Kidney glomerular epithelial cell (primary cell): ENCODE results near the gene AATK.

Experiments used
- DNase-seq: peaks from one replicate; lab custom pipeline; 2025; lab: John Stamatoyannopoulos, UW

AATK gene, protein sequence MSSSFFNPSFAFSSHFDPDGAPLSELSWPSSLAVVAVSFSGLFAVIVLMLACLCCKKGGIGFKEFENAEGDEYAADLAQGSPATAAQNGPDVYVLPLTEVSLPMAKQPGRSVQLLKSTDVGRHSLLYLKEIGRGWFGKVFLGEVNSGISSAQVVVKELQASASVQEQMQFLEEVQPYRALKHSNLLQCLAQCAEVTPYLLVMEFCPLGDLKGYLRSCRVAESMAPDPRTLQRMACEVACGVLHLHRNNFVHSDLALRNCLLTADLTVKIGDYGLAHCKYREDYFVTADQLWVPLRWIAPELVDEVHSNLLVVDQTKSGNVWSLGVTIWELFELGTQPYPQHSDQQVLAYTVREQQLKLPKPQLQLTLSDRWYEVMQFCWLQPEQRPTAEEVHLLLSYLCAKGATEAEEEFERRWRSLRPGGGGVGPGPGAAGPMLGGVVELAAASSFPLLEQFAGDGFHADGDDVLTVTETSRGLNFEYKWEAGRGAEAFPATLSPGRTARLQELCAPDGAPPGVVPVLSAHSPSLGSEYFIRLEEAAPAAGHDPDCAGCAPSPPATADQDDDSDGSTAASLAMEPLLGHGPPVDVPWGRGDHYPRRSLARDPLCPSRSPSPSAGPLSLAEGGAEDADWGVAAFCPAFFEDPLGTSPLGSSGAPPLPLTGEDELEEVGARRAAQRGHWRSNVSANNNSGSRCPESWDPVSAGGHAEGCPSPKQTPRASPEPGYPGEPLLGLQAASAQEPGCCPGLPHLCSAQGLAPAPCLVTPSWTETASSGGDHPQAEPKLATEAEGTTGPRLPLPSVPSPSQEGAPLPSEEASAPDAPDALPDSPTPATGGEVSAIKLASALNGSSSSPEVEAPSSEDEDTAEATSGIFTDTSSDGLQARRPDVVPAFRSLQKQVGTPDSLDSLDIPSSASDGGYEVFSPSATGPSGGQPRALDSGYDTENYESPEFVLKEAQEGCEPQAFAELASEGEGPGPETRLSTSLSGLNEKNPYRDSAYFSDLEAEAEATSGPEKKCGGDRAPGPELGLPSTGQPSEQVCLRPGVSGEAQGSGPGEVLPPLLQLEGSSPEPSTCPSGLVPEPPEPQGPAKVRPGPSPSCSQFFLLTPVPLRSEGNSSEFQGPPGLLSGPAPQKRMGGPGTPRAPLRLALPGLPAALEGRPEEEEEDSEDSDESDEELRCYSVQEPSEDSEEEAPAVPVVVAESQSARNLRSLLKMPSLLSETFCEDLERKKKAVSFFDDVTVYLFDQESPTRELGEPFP (N-terminal part only)

GRCh38 chr17:81166033-81166492 lies at the start of gene AATK:
TSS of gene AATK (minus strand) at chr17:81166221. CDS start at chr17:81165992, 229 bp downstream.
- no peak for DNase-seq

DNA sequence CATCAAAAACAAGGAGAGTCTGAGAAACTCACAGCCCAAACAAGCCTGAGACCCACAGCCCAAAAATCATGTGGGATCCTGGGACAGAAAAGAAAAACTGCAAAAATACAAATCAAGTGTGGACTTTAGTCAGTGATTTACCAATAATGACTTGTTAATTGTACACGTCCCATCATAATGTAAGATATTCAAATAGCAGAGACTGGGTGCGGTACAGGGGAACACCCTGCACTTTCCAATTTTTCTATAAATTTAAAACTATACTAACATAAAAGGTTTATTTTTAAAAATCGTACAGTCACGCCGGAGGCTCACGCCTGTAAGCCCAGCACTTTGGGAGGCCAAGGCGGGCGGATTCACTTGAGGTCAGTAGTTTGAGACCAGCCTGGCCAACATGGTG lies 48.0 kb upstream of the AATK start:
- DNase-seq: no peak

- DNase-seq: no peak
Measured at GRCh38 chr17:81212365-81212764, 46.3 kb upstream of the AATK start.

DNA sequence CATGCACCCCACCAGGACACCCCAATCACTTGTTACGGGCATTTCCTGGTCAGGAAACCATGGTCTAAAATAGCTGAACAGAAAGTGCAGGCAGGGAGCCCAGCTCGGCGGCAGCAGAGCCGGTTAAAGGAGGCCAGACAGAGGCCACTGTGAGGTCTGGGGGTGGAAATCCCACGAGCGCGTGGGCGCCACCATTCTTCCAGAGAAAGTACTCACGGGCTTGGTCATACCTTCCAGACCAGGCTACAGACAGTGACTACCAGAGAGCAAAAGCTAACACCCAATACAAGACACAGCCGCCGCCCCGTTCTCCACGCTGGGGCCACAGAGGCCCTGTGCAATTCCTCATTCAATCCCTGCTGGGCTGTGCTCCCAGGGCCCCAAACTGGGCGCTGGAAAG lies 44.8 kb upstream of the AATK start:
- no peak for DNase-seq

DNA sequence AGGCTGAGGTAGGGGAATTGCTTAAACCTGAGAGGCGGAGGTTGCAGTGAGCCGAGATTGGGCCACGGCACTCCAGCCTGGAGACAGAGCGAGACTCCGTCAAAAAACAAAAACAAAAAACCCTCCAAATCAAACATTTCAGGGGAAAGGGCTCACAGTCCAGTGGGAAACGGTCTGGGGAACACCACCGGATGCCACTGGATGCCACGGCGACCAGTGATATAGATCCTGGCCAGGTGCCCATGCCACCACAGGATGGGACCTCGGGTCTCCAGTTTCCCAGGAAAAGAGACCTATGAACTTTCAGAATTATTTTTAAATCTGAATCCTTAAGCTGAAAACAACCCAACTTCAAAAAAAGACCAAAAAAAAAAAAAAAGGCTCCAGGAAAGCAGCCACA lies 44.4 kb upstream of the AATK start:
- no peak for DNase-seq

DNA sequence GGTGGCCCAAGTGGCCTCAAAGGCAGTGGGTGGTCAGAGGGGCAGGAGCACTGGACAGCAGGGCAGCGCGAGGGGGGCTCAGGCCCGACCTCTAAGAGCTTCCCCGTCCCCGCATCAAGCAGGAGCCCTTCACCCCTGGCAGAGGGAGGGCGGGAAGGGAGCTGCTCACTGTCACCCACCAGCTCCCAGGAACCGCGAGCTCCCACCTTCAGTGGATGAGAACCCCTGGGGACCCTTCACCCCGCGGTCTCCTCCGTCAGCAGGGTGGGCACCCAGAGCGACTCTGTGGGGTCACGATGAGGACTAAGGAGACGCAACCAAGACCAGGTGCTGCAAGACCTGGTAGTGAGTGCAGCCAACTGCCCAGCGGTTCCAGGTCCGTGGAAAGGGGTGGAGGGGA lies 43.1 kb upstream of the AATK start:
- no peak for DNase-seq

GRCh38 chr17:81208651-81209050 lies 42.6 kb upstream of the AATK start:
- DNase-seq: no peak

DNA sequence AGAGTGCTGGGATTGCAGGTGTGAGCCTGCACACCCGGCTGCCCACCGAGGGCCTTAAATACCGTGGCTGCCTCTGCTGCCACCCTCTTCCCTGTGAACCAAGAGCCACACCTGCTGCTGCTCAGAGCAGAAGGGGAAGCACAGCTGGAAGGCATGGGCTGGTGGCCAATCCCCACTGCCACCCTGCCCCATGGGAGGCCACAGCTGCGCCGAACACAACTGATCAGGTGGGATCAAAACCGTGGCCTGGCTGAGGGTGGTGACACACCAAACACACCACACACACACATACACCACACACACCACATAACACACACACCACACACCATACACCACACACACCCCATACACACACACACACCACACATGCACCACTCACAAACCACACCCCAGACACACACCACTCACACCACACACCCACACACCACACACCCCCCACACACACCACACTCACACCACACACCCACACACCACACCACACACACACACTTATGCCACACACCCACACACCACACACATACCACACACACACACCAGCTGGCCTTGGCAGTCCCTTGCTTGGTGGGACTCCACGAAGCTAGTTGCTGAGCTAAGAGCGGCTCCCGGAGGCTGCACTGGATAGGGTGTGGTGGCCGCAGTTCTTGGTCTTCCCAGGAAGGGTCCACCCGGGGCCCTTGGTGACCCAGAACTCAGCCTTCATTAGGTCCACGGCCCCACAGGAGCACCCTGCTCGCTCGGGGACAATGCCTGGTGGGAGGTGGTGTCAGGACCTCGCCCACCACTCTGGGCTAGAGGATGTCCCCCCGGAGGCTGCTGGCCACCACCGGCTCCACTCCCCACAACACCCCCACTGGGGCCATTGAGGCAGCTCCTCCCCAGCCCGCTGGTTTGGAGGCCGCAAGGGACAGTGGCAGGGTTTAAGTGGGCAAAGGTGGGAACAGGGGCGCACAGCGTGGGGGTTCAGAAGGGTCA lies 41.9 kb upstream of the AATK start:
- no peak for DNase-seq

- no peak for DNase-seq
Measured at GRCh38 chr17:81206657-81207056, 40.6 kb upstream of the AATK start.

GRCh38 chr17:81206166-81206565 lies 40.1 kb upstream of the AATK start:
- no peak for DNase-seq

- DNase-seq: no peak
Measured at GRCh38 chr17:81204578-81204977, 38.6 kb upstream of the AATK start.

- DNase-seq: no peak
Measured at GRCh38 chr17:81203136-81203535, 37.1 kb upstream of the AATK start.

DNA sequence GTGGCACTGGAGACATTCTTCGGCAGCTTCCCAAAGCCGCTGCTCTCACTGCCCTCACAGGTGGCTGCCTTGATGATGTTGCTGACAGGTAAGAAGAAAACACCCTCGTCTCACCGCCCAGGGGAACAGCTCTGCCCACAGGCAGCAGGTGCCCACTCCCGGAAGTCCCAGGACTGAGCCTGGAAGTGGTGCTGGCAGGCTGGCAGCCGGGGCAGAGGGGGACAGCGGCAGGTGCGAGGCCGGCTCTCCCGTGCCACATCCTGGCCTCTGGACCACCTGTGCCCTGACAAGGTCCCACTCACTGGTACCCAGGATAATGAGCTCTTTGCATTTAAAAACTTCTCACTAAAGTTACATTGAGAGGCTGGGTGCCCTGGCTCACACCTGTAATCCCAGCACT lies 36.3 kb upstream of the AATK start:
- DNase-seq: no peak

- DNase-seq: peak; percentile 63
Measured at GRCh38 chr17:81200695-81201580, 34.9 kb upstream of the AATK start.

- DNase-seq: no peak
Measured at GRCh38 chr17:81200201-81200600, 34.2 kb upstream of the AATK start.

DNA sequence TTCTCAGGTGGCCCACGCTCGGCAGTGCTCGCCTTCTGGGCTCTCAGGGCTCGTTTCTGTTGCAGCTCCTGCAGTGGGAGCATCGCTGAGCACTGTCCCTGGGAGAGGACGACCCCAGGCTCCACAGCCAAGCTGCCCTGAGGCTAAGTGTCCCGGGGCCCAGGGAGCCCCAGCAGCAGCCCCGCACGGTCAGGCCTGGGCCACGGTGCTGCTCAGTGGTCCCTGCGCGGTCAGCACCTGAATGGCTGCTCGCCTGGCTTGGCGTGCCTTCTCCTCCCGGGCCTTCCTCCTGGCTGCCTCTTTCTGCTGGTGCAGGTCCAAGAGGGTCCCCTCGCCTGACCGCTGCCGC lies 33.4 kb upstream of the AATK start:
- no peak for DNase-seq

DNA sequence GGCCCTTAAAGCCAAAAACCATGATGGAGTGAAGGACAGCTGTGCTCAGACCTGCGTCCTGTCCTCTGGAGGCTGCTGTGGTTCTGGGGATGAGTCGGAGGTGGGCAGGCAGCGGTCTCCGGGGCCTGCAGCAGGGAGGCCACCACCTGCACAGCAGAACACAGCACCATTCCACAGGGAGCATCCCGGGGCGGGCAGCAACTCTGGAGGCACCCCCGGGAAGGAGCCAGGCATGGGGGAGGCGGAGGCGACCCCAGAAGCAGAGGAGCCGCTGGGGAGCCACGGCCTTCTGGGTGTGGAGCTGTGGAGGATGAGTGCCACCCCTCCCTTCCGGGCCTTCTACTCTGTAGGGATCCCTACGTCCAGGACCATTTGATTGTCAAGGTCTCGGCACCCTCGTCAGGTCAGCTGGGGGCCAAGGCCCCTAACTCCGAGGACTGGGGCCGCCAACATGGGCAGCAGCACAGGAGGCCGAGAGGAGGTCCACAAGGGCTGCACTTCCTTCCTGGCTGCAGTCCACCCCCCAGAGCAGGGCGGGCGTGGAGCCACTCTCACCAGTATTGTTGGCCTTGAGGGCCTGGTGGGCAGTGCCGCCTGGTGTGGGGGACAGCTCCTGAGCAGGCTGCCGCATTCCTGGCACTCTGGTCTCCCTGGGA lies 32.9 kb upstream of the AATK start:
- DNase-seq: no peak

- DNase-seq: no peak
Measured at GRCh38 chr17:81197831-81198490, 31.9 kb upstream of the AATK start.

- DNase-seq: no peak
Measured at GRCh38 chr17:81197409-81197795, 31.4 kb upstream of the AATK start.
